Nephron (organoid): Measurements from ENCODE around the gene RPL18.

Experiments used
- H3K27ac Mint-ChIP-seq, 3 experiments: 2 replicates each; pipeline ENCODE4 v1.8.0; 2020; ENCODE audit warnings: mixed read lengths in 3 of 3, mild to moderate bottlenecking in 2 of 3, moderate library complexity in 1 of 3
- H3K27me3 Mint-ChIP-seq: 2 replicates; pipeline ENCODE4 v1.8.0; 2021; ENCODE audit warnings: low read depth, mild to moderate bottlenecking, moderate library complexity, mixed read lengths
- H3K36me3 Mint-ChIP-seq: 2 replicates; pipeline ENCODE4 v1.8.0; 2020; ENCODE audit warnings: low read depth, mixed read lengths
- H3K4me1 Mint-ChIP-seq: 2 replicates; pipeline ENCODE4 v1.8.0; 2020; ENCODE audit warnings: mixed read lengths
- H3K4me3 Mint-ChIP-seq, 3 experiments: 2 replicates each; pipeline ENCODE4 v1.8.0; 2020; ENCODE audit warnings: mild to moderate bottlenecking in 3 of 3, mixed read lengths in 3 of 3, moderate library complexity in 2 of 3
- H3K9me3 Mint-ChIP-seq: 2 replicates; pipeline ENCODE4 v1.8.0; 2020; ENCODE audit warnings: mixed read lengths
- CTCF ChIP-seq, 3 experiments: fragments of 200-600 bp; sonication (generic); IDR thresholded peaks; one replicate each; pipeline ENCODE4 v1.5.0; 2021; ENCODE audit warnings: antibody characterized with exemption in 3 of 3; ENCODE audit not compliant: unreplicated experiment in 3 of 3

Gene RPL18

GRCh38 chr19:48641850-48642249, 22.9 kb upstream of the RPL18 start:
- H3K4me1 Mint-ChIP-seq: peaks cover 30% of the 10 kb centered on the region
- TF ChIP-seq CTCF (IDR thresholded peaks at IDR 0.05; ENCODE audit: unreplicated experiment in 3 of 3): no peak
- no peaks in the 10 kb centered on the region for H3K9me3 Mint-ChIP-seq
- no peak overlapping the region for H3K27ac Mint-ChIP-seq
- H3K27me3 Mint-ChIP-seq: no peaks in the 10 kb centered on the region
- peak overlapping the region in 2 of 3 experiments; percentile 22 to 58 for H3K4me3 Mint-ChIP-seq
- peaks cover 5% of the 10 kb centered on the region for H3K36me3 Mint-ChIP-seq

- Mint-ChIP-seq H3K27ac (peak overlapping the region in 2 of 3 experiments; percentile 52 to 97), H3K36me3 (peaks cover 5% of the 10 kb centered on the region), H3K4me1 (peaks cover 27% of the 10 kb centered on the region), H3K9me3 (no peaks in the 10 kb centered on the region), H3K4me3 (peak overlapping the region in 2 of 3 experiments; percentile 15 to 26), H3K27me3 (no peaks in the 10 kb centered on the region)
- TF ChIP-seq CTCF (IDR thresholded peaks at IDR 0.05; ENCODE audit: unreplicated experiment in 3 of 3): no peak
Observed at GRCh38 chr19:48639483-48640375, 20.8 kb upstream of the RPL18 start.

GRCh38 chr19:48638831-48639381, 19.9 kb upstream of the RPL18 start:
- H3K27ac Mint-ChIP-seq: peak overlapping the region; percentile 95 to 97 (median 97)
- peaks cover 28% of the 10 kb centered on the region for H3K4me1 Mint-ChIP-seq
- no peaks in the 10 kb centered on the region for H3K27me3 Mint-ChIP-seq
- H3K4me3 Mint-ChIP-seq: peak overlapping the region; percentile 84 to 86 (median 86)
- H3K9me3 Mint-ChIP-seq: no peaks in the 10 kb centered on the region
- H3K36me3 Mint-ChIP-seq: peaks cover 5% of the 10 kb centered on the region
- TF ChIP-seq CTCF (IDR thresholded peaks at IDR 0.05; ENCODE audit: unreplicated experiment in 3 of 3): no peak

- no peaks in the 10 kb centered on the region for H3K27me3 Mint-ChIP-seq
- peak overlapping the region; percentile 95 to 97 (median 97) for H3K27ac Mint-ChIP-seq
- peak in 1 of 3 experiments; percentile 26 for TF ChIP-seq CTCF (IDR thresholded peaks at IDR 0.05; ENCODE audit: unreplicated experiment in 3 of 3)
- H3K4me3 Mint-ChIP-seq: peak overlapping the region; percentile 84 to 86 (median 86)
- H3K4me1 Mint-ChIP-seq: peaks cover 28% of the 10 kb centered on the region
- peaks cover 5% of the 10 kb centered on the region for H3K36me3 Mint-ChIP-seq
- H3K9me3 Mint-ChIP-seq: no peaks in the 10 kb centered on the region
Observed at GRCh38 chr19:48637948-48638830, 19.2 kb upstream of the RPL18 start.

GRCh38 chr19:48637449-48637947, 18.5 kb upstream of the RPL18 start:
- Mint-ChIP-seq H3K27me3 (no peaks in the 10 kb centered on the region), H3K9me3 (no peaks in the 10 kb centered on the region), H3K36me3 (peaks cover 5% of the 10 kb centered on the region), H3K27ac (peak overlapping the region; percentile 95 to 97 (median 97)), H3K4me1 (peaks cover 29% of the 10 kb centered on the region), H3K4me3 (peak overlapping the region; percentile 84 to 86 (median 86))
- TF ChIP-seq CTCF (IDR thresholded peaks at IDR 0.05; ENCODE audit: unreplicated experiment in 3 of 3): no peak
